Kidney epithelial cell (primary cell): ENCODE measurements around the gene TWNK. TPM values are rescaled to one million over a fixed set of nuclear protein-coding genes. Genes with fewer than 3 reads are reported as not detected.

ENCODE experiments used
- DNase-seq: peaks from one replicate; pipeline ENCODE4 v3.0.0-alpha.2; 2010; ENCODE audit warnings: low read depth
- H3K27me3 ChIP-seq: 2 replicates; pipeline ENCODE4 v1.6.0; 2011; ENCODE audit warnings: low read length; ENCODE audit not compliant: control insufficient read depth, insufficient read depth
- H3K36me3 ChIP-seq: 2 replicates; pipeline ENCODE4 v1.5.1; 2011; ENCODE audit warnings: low read length; ENCODE audit not compliant: control insufficient read depth, insufficient read depth
- H3K4me3 ChIP-seq: 2 replicates; pipeline ENCODE4 v1.5.1; 2011; ENCODE audit warnings: low read depth, mild to moderate bottlenecking, control low read depth, low read length
- total RNA-seq: library from RNA; depleted of rRNA; stranded (reverse); fragments of >200 nt; gene quantifications from 2 replicates; pipeline ENCODE4 v1.2.3, GENCODE V29; 2015
- TF ChIP-seq, protein P1 (sequence below): IDR thresholded peaks from 2 replicates; pipeline ENCODE4 v1.5.1; 2011; ENCODE audit warnings: mild to moderate bottlenecking, moderate library complexity, low read length, control low read depth, inconsistent platforms; ENCODE audit not compliant: insufficient read depth, poor library complexity, severe bottlenecking

Gene TWNK
- total RNA-seq, 1 donor from 2014 or later = 14.1 TPM

- DNase-seq = no peak
- TF ChIP-seq, protein P1, sequence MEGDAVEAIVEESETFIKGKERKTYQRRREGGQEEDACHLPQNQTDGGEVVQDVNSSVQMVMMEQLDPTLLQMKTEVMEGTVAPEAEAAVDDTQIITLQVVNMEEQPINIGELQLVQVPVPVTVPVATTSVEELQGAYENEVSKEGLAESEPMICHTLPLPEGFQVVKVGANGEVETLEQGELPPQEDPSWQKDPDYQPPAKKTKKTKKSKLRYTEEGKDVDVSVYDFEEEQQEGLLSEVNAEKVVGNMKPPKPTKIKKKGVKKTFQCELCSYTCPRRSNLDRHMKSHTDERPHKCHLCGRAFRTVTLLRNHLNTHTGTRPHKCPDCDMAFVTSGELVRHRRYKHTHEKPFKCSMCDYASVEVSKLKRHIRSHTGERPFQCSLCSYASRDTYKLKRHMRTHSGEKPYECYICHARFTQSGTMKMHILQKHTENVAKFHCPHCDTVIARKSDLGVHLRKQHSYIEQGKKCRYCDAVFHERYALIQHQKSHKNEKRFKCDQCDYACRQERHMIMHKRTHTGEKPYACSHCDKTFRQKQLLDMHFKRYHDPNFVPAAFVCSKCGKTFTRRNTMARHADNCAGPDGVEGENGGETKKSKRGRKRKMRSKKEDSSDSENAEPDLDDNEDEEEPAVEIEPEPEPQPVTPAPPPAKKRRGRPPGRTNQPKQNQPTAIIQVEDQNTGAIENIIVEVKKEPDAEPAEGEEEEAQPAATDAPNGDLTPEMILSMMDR = no peak
- Histone ChIP-seq H3K27me3 (no peaks in the 10 kb centered on the region), H3K4me3 (no peak overlapping the region), H3K36me3 (peaks cover 5% of the 10 kb centered on the region)
These were observed 18.0 kb downstream of the TWNK start for GRCh38 chr10:101005361-101005760.

- no peaks in the 10 kb centered on the region for H3K27me3 ChIP-seq
- DNase-seq = no peak
- peaks cover 5% of the 10 kb centered on the region for H3K36me3 ChIP-seq
- TF ChIP-seq, protein P1 = no peak
- H3K4me3 ChIP-seq = no peak overlapping the region
These were observed 18.7 kb downstream of the TWNK start for GRCh38 chr10:101005869-101006567.

DNA sequence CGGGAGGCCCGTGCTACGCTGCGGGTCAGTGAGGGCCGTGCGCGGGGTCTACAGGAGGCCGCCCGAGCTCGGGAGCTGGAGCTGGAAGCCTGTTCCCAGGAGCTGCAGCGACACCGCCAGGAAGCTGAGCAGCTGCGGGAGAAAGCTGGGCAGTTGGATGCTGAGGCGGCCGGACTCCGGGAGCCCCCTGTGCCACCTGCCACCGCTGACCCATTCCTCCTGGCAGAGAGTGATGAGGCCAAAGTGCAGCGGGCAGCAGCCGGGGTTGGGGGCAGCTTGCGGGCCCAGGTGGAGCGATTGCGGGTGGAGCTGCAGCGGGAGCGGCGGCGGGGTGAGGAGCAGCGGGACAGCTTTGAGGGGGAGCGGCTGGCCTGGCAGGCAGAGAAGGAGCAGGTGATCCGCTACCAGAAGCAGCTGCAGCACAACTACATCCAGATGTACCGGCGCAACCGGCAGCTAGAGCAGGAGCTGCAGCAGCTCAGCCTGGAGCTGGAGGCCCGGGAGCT, 19.3 kb downstream of the TWNK start:
- TF ChIP-seq, protein P1 = no peak
- H3K36me3 ChIP-seq = peaks cover 5% of the 10 kb centered on the region
- no peak for DNase-seq
- H3K4me3 ChIP-seq = no peak overlapping the region
- H3K27me3 ChIP-seq = no peaks in the 10 kb centered on the region

- peaks cover 5% of the 10 kb centered on the region for H3K36me3 ChIP-seq
- no peak overlapping the region for H3K4me3 ChIP-seq
- TF ChIP-seq, protein P1 = no peak
- no peak for DNase-seq
- no peaks in the 10 kb centered on the region for H3K27me3 ChIP-seq
These were observed 19.9 kb downstream of the TWNK start for GRCh38 chr10:101007099-101007711.

GRCh38 chr10:101007915-101008822, 20.8 kb downstream of the TWNK start:
- Histone ChIP-seq H3K27me3 (no peaks in the 10 kb centered on the region), H3K36me3 (peaks cover 5% of the 10 kb centered on the region), H3K4me3 (no peak overlapping the region)
- DNase-seq = no peak
- TF ChIP-seq, protein P1 = no peak
